NCI-H1092 (cell line): ENCODE results near the gene RPS6KA2.

Source experiments
- DNase-seq: peaks from one replicate; lab custom pipeline; 2025; lab: John Stamatoyannopoulos, UW

Gene RPS6KA2

DNA sequence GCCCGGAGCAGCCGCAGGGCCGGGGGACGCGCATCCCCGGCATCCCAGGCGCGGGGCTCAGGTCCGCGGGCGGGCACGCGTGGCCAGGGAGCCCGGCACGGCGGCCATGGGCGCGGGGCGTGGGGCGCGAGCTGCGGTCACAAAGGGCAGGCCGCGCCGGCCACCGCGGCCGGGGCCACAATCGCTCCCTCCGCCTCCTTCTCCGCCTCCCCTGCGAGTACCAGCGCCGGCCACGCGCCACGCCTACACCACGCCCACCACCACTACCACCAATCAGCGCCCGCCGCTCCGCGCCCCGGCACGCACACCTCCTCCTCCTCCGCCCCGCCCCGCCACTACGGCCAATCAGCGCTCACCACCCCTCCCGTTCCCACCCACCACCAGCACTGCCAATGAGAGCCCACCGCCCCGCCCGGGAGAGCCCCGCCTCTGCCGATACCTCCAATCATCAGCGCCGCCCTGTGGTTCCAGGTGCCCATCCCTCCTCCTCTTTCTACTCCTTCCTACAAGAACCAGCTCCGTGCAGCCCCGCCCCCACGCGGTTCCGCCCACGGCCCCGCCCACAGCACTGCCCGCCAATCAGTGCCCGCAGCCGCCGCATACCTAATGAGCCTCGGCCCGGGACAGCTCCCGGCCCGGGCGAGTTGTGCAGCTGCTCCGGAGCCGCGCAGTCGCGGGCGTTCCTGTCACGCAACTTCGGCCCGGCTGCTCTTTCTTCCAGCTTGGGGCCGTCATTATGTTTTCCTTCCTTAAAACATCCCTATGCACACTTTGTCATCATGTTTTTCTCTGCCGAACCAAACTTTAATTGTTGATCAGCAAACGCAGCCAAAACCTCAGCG, at the start of gene RPS6KA2:
Gene RPS6KA2, minus strand, starts transcription at position 219 of the 842 bp plus-strand sequence. CDS start 232 bp downstream, outside the sequence.
- DNase-seq = peak; percentile 100

DNA sequence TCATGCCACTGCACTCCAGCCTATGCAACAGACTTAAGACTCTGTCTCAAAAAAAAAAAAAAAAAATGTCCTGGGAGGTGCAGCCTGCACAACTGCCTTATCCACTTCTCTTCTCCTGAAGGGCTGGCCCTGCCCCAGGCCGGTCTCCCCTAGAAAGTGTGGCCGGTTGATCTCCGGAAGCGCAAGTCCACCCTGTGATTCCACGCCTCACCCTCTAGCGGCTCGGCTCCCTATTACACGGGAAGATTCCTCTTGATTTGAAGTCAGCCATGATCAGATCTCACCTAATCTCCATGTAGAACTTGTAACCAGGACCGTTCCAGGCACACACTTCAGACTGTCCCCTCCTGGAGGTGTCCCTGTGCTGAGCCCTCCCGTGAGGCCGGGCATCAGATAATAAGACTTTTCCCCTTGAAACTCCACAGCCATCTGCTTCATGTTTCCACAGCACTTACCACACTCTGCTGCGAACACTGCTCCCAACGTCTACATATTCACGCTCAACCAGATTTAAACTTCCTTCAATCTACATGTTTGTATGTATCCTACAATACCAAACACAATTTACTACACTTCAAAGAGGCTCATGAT, 49.3 kb upstream of the RPS6KA2 start:
- DNase-seq = no peak

DNA sequence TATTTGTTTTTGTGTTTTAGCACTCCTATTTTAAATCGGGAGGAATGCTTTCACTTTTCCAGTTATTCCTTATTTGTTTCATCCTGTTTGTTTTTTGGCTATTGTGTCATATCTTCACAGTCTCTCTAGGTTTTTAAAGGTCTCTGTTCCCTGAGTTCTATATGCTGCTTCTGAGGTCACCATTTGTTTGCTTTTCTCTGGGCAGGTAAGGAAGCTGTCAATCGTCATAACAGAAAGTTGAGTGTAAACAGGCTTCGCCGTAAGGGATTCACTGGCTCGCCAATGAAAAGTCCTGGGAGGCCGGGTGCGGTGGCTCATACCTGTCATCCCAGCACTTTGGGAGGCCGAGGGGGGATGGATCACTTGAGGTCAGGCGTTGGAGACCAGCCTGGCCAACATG, 48.7 kb upstream of the RPS6KA2 start:
- DNase-seq = no peak

DNA sequence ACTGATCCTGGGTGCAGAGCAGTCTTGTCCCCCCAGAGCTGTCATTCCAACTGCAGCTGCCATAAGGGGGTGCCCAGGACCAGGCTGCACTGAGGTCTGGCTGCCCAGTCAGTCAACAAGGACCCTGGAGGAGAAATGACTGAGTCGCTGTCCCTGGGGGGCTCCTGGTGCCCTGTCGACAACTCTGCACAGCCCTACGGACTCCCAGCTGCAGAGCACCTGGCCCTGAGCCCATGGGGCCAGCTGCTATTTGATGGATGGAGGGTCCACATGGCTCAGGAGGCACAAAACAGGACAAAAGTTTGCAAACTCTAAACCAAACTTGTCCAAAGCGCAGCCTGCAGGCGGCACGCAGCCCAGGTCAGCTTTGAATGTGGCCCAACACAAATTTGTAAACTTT, 46.3 kb upstream of the RPS6KA2 start:
- no peak for DNase-seq

DNA sequence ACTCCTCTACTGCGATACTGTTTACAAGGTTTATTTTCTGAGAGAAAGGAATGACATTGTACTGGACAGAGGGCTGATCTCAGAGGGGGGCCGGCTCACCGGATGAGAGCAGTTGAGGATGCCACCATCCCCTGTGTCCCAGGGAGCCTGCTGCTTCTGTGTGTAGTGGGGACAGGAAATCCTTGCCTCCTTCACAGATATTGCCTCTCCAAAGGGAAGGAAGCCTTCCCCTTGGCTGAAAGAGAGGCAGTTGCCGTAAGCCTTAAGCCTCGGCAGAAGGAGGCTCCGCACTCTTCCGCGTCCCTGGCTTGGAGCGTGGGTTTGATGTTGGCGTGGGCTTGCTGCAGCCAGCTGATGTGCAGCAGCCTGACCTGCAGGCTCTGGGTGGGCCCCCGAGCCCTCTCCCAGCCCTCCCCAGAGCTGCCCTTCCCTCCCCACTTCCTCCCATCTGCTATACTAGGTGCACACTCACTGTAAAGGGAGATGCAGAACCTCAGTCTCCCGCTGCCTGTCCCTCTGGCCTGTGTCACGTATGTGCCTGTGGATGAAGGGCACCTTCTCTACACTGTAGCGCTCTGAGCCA, 45.7 kb upstream of the RPS6KA2 start:
- DNase-seq = no peak

DNA sequence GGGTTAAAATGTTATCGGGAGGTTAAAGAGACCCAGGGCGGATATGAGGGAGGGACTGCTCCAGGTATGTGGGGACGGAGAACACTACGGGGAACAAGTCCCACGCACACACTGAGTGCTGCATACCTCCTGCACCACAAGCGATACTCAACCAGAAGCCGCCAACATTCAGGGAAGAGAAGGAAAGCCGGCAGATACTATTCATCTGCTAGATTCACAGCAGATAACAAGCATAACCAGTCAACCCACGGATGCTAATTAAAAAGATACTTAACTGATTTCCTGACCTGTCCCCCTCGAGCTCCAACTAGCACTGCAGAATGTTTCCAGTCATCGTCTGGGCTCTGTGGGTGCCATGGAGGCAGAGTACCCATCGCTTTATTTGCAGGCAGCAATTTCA, 45.1 kb upstream of the RPS6KA2 start:
- DNase-seq = no peak

DNA sequence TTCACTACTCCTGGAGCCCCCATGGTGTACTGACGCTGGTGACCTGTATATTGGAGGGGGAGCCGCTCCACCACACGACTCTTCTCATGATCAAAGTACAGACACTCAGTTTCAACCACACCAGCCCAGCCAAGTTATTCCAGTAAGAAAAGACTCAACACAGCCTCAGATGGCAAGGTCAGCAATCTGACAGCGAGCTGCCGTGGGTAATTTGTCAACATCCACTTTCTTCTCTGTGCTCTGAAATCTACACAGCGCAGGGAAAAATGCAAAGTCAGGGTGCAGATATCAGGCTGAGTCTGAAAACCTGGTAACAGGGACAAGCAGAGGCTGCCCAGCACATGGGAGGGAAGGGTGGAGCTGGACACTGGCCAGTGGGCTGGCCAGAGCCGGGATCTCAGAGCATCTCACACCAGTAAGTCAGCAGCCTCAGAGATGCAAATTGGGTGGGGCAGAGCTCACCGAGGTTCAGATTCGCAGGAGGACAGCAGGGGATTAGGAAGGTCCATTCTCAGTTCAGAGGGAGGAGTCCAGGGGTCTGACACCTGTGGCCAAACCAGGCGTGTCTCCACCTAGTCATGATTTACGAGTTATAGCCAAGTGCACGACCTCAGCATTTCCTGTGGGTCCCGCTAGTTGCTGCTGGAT, 44.5 kb upstream of the RPS6KA2 start:
- no peak for DNase-seq

DNA sequence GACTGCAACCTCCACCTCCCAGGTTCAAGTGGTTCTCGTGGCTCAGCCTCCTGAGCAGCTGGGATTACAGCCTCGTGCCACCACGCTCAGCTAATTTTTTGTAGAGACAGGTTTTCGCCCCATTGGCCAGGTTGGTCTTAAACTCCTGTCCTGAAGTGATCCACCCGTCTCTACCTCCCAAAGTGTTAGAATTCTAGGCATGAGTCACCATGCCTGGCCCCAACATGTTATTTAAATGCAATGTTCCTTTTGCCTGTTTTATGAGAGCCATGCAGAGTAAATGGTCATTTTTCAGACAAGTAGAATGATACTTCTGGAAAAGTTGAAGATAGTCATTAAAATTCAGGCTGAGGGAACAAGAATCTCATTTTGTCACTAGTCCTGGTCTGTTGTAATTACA, 43.8 kb upstream of the RPS6KA2 start:
- DNase-seq = no peak

DNA sequence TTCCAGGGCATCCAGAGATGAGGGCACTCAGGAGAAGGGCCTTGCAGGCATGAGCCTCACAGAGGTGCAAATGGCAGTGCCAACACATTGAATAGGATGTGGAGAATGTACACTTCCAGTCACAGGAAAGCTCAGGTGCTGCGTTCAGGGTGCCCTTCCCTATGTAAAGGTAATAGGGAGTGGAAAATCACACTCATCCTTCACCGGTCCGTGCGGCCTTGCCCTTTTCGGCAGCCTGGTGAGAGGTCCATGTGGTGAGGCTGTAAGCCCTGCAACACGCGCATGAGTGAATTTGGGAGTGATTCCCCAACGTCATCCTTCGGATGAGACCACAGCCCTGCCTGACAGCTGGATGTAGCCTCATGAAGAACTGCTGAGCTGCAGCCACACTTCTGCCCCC, 43.0 kb upstream of the RPS6KA2 start:
- no peak for DNase-seq

DNA sequence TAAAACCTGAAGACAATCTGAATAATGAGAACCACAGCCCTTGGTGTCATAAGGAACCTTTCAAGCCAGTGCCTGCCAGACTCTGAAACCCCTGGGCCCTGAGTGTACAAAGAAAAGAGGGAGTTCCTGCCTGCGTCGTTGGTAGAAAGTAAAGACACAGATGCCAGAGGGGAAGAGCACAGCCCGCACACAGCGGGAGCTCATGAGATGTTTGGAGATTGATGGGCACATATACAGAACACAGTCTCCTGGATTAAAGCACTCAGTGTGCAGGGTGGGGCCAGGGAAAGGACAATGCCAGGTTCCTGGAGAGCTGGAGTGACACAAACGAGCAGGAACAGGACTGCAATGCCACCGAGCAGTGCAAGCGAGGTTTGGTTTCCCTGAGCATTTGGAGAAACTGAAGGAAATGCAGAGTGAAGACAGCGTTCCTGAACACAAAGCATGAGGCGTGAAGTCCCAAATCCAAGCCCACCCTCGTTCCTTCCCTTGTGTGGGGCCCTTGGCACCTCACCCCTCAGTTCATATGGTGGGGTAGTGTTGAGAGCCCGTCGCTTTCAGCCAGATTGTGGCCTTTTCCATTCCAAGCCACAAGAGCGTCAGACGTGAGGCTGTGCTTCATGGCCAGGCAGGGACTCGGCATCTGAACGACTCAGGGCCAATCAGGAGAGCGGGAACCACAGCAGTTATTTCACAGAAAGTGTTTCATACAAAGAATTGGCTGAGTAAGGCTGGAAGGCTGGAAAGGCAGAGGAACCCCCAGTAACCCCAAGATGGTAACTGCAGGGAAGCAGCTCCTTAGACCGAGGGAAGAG, 41.0 kb upstream of the RPS6KA2 start:
- DNase-seq = no peak

DNA sequence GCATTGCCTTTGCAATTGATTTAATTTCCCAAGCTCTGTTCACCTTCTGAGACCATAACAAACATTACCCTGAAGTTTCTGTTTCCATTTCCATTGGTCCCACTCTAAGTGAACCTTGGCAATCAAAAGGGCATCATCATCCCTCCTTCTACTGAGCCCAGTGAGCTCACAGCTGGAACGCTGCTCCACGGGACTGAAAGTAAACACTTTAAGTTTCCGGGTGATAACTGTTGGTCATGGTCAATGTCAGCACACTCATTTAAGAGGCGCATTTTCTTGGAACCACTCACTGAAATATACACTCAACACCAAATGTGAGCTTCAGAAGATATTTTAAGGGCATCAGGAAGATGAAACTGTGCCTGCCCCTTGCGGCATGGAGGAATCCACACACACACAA, 37.1 kb upstream of the RPS6KA2 start:
- no peak for DNase-seq

DNA sequence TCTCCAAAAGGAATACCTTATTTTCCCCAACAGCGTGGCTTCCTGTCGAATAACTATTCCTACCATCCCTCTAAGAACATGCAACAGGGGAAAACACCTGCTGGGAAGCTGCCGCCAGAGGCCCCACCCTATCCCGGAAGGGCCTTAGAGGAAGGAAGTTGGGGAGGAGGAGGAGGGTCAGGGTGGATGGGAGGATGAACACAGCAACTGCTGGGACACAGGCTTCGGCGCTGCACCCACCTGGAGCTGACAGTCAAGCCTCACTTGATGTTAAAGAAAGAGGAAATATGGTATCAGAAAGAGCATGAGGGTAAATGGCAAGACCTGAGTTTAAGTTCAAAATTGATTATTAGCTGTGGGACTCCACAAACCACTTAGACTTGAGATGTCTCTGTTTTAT, 36.5 kb upstream of the RPS6KA2 start:
- DNase-seq = no peak

DNA sequence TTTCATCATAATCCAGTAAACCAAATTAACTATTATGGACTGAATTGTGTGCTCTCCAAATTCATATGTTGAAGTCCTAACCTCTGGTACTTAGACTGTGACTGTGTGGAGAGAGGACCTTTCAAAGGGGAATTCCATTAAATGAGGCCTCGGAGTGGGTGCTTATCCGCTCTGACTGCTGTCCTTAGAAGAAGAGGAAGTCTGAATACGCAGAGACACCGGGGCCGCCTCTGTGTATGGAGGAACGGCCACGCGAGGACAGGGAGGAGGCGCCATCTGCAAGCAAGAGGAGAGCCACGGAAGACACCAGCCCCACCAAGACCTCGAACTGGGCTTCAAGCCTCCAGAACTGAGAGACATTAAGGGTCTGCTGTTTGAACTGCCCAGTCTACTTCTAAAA, 35.6 kb upstream of the RPS6KA2 start:
- no peak for DNase-seq

DNA sequence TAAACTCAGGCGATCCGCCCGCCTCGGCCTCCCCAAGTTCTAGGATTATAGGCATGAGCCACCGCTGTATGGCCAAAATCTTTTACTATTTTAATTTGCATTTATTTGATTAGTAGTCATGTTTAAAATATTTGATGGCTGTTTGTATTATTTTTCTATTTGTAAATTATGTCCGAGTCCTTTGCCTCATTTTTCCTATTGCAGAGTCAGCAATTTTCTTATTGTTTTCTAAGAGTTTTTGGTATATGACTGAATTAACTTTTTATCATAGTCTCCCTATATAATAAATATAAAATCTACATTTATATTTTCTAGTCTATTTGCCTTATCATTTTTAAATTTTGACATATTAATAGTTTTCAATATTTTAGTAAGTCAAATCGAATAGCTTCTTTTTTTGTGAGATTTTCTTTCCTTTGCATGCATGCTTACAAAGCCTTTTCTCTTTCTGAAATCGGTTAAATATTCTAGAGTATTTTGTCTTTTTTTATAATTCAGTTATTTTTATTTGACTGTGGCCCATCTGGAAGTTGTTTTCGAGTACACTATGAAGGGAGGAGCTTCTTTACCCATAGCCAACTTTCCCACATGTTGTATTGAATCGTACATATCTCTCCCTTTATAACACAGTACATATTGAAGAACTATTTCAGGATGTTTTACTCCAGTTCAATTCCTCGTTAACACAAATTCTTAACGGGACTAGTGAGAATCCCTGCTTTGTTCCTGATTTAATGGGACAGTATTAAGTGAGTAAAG, 34.5 kb upstream of the RPS6KA2 start:
- no peak for DNase-seq

DNA sequence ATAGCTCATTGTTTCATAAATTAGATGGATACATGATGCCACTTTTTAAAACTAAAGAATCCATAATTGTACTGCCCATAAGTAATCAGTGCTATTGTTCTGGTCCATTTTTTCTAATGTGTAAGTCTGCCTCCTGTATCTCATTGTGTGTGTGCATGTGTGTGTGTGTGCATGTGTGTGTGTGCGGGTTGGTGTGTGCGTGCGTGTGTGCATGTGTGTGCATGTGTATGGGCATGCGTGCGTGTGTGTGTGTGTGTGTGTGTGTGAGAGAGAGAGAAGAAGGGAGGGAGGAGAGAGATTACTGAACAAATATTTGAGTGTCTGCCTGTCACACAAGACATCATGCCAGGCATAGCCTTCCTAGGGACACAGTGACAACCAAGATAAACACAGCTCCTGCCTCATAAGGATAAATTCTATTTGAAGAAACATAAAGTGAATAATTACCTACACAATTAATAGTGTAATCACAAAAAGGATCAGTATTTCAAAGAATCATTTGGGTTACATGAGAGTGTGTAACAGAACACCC, 33.2 kb upstream of the RPS6KA2 start:
- DNase-seq = no peak

DNA sequence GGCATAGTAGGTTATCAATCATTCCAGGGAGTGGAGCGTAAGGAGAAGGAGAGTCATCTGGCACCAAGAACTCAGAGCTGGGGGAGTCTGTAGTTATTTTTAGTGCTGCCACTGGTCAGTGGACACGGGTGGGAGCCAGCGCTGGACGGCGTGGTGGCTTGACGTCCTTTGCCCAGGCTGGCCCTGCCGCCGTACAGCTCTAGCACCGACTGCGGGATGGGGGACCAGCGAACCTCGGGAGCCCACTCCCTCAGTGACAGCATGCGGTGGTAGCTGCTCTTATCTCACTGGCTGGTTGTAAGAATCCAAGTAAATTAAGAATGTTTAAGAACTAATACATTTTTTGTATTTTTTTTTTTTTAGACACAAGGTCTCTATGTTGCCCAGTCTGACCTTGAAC, 32.5 kb upstream of the RPS6KA2 start:
- no peak for DNase-seq

DNA sequence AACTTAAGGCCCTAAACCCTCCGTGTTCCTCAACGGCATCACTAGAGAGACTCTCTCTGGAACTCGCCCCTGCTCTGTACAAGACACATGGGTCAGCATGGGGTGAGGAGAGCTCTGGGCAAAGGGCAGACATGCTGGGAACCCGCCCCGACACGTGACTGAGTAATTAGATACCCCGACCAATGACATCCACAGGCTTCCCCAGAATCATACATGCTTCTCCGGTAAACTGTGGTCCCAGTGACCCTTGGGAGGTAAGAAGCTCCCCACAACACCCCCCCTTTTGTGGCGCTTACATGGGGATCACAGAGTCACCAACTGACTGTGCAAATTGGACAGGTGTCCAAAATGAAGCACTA, 31.7 kb upstream of the RPS6KA2 start:
- no peak for DNase-seq

DNA sequence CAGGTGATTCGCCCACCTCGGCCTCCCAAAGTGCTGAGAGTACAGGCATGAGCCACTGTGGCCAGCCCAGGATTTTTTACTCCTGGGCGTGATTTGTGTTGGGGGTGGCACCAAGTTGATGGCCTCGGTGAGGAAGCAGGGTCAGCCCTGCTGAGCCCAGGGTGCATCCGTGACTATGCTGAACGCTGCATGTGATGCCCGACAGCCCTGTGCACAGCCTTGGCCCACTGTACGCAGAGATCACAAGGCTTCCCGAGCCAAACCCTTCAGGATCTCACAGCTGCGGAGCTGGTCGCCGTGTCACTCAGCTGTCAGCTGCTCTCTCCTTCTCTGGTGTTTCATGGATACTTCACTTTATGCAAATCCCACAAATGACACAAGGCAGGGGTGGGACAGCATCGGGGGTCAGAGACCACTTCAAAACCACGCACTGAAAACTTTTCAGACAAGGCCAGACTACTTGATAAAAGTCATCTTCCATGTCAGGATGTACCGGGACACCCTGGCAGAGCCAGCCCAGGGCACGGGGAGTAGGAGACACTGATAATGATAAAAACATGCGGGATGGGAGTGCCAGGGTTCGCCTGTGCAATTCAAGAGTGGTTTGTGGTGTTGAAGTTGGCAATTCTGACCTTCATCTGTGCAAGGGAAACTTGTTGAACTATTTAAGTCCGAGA, 31.2 kb upstream of the RPS6KA2 start:
- no peak for DNase-seq

DNA sequence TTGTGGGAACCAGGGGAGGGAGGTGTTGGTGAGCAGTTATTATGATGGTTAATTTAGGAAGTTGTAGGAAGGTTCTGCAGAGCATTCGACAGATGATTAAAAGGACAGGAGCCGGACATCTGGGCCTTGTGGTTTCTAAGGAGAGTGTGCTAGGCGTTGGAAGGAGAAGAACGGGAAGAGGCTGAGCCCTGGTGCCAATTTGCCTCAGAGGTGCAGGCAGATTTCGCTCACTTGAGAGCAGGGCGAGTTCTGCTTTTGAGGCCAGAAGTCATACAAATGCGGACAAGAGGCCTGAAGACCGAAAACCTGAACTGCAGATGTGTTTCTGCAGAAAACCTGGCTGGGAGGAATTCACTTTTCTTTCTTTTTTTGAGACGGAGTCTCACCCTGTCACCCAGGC, 30.5 kb upstream of the RPS6KA2 start:
- DNase-seq = no peak
